ENCODE results near the gene HMGCR. TPM values are rescaled to one million over a fixed set of nuclear protein-coding genes. Genes with fewer than 3 reads are reported as not detected.

Gene HMGCR
- total RNA-seq, 1 experiment from 2014 or later = 137 TPM

DNA sequence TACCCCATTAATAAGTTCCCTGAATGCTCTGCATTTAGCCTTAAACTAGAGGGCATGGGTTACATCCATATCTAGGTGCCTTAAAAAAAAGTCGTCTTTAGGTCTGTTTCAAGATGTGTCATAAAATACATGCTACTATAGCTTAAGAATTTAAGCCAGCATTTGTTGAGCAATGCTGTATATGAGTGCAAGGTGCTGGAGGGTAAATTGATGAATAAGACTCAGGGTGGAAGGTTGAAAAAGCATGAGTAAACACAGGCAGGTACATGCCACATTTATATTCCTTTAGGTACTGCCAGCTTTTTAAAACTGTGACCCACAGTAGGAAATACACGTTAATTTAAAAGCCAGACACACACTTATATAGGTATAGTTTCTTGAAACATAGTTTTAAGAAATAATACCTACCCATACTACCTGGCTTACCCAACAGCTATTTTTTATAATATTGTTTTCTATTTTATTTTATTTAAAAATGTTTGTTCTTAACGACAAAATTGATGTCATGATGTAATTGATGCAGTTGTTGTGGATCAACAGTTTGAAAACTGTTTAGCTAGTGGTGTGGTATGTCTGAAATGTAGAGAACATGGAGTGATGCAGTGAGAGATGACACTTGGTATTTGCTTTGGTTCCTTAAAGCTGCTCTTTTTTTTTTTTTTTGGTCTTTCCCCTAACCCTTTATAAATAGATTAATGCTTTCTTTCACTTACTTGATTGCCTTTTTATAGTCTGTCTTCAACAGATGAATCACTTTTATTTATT is 3.9 kb downstream of the HMGCR start:
- ATAC-seq (no peak), DNase-seq (ENCODE audit: low spot score) (no peak)
- no peaks in the 10 kb centered on the region for H3K9me3 Mint-ChIP-seq
- no peak overlapping the region for H3K4me3 Mint-ChIP-seq
- H3K36me3 Mint-ChIP-seq = peaks cover 35% of the 10 kb centered on the region
- ChIA-PET CTCF (no interaction called here), POLR2A (interaction anchor here (0.5 kb wide), 1 partner anchor 193 kb away, joined by 3 read pairs; no protein-coding TSS in a partner anchor)
- H3K4me1 Mint-ChIP-seq = peaks cover 28% of the 10 kb centered on the region
- H3K27me3 Mint-ChIP-seq (ENCODE audit: low read depth) = no peaks in the 10 kb centered on the region
- H3K27ac Mint-ChIP-seq = peak overlapping the region; percentile 71; the same call in 1 of the 2 replicates
- TF ChIP-seq MYBL2 (CRISPR knock-in tag; IDR thresholded peaks at IDR 0.05) (no peak), ZNF263 (CRISPR knock-in tag; IDR thresholded peaks at IDR 0.05; ENCODE audit: low read depth) (no peak), NFE2L1 (CRISPR knock-in tag; IDR thresholded peaks at IDR 0.05) (no peak), NR2C2 (CRISPR knock-in tag; IDR thresholded peaks at IDR 0.05) (no peak), PRRX2 (CRISPR knock-in tag; IDR thresholded peaks at IDR 0.05) (no peak), ZNF317 (CRISPR knock-in tag; IDR thresholded peaks at IDR 0.05; ENCODE audit: borderline replicate concordance, low read depth) (no peak), CREM (CRISPR knock-in tag; IDR thresholded peaks at IDR 0.05) (no peak), TP53 (CRISPR knock-in tag; IDR thresholded peaks at IDR 0.05) (no peak), ZNF121 (CRISPR knock-in tag; IDR thresholded peaks at IDR 0.05) (no peak), NR3C1 (CRISPR knock-in tag; conservative IDR thresholded peaks at IDR 0.05; ENCODE audit: low read depth) (no peak), ZNF416 (CRISPR knock-in tag; IDR thresholded peaks at IDR 0.05) (no peak)
- TF ChIP-seq, protein P1, sequence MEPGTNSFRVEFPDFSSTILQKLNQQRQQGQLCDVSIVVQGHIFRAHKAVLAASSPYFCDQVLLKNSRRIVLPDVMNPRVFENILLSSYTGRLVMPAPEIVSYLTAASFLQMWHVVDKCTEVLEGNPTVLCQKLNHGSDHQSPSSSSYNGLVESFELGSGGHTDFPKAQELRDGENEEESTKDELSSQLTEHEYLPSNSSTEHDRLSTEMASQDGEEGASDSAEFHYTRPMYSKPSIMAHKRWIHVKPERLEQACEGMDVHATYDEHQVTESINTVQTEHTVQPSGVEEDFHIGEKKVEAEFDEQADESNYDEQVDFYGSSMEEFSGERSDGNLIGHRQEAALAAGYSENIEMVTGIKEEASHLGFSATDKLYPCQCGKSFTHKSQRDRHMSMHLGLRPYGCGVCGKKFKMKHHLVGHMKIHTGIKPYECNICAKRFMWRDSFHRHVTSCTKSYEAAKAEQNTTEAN (CRISPR knock-in tag; IDR thresholded peaks at IDR 0.05) = no peak
- TF ChIP-seq, protein P2, sequence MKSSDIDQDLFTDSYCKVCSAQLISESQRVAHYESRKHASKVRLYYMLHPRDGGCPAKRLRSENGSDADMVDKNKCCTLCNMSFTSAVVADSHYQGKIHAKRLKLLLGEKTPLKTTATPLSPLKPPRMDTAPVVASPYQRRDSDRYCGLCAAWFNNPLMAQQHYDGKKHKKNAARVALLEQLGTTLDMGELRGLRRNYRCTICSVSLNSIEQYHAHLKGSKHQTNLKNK (CRISPR knock-in tag; IDR thresholded peaks at IDR 0.05) = no peak
- TF ChIP-seq, protein P3, sequence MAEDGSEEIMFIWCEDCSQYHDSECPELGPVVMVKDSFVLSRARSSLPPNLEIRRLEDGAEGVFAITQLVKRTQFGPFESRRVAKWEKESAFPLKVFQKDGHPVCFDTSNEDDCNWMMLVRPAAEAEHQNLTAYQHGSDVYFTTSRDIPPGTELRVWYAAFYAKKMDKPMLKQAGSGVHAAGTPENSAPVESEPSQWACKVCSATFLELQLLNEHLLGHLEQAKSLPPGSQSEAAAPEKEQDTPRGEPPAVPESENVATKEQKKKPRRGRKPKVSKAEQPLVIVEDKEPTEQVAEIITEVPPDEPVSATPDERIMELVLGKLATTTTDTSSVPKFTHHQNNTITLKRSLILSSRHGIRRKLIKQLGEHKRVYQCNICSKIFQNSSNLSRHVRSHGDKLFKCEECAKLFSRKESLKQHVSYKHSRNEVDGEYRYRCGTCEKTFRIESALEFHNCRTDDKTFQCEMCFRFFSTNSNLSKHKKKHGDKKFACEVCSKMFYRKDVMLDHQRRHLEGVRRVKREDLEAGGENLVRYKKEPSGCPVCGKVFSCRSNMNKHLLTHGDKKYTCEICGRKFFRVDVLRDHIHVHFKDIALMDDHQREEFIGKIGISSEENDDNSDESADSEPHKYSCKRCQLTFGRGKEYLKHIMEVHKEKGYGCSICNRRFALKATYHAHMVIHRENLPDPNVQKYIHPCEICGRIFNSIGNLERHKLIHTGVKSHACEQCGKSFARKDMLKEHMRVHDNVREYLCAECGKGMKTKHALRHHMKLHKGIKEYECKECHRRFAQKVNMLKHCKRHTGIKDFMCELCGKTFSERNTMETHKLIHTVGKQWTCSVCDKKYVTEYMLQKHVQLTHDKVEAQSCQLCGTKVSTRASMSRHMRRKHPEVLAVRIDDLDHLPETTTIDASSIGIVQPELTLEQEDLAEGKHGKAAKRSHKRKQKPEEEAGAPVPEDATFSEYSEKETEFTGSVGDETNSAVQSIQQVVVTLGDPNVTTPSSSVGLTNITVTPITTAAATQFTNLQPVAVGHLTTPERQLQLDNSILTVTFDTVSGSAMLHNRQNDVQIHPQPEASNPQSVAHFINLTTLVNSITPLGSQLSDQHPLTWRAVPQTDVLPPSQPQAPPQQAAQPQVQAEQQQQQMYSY (CRISPR knock-in tag; IDR thresholded peaks at IDR 0.05) = no peak
- TF ChIP-seq, protein P4, sequence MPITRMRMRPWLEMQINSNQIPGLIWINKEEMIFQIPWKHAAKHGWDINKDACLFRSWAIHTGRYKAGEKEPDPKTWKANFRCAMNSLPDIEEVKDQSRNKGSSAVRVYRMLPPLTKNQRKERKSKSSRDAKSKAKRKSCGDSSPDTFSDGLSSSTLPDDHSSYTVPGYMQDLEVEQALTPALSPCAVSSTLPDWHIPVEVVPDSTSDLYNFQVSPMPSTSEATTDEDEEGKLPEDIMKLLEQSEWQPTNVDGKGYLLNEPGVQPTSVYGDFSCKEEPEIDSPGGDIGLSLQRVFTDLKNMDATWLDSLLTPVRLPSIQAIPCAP (CRISPR knock-in tag; IDR thresholded peaks at IDR 0.05) = no peak
- TF ChIP-seq, protein P5, sequence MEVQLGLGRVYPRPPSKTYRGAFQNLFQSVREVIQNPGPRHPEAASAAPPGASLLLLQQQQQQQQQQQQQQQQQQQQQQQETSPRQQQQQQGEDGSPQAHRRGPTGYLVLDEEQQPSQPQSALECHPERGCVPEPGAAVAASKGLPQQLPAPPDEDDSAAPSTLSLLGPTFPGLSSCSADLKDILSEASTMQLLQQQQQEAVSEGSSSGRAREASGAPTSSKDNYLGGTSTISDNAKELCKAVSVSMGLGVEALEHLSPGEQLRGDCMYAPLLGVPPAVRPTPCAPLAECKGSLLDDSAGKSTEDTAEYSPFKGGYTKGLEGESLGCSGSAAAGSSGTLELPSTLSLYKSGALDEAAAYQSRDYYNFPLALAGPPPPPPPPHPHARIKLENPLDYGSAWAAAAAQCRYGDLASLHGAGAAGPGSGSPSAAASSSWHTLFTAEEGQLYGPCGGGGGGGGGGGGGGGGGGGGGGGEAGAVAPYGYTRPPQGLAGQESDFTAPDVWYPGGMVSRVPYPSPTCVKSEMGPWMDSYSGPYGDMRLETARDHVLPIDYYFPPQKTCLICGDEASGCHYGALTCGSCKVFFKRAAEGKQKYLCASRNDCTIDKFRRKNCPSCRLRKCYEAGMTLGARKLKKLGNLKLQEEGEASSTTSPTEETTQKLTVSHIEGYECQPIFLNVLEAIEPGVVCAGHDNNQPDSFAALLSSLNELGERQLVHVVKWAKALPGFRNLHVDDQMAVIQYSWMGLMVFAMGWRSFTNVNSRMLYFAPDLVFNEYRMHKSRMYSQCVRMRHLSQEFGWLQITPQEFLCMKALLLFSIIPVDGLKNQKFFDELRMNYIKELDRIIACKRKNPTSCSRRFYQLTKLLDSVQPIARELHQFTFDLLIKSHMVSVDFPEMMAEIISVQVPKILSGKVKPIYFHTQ (CRISPR knock-in tag; IDR thresholded peaks at IDR 0.05) = no peak
- TF ChIP-seq, protein P6, sequence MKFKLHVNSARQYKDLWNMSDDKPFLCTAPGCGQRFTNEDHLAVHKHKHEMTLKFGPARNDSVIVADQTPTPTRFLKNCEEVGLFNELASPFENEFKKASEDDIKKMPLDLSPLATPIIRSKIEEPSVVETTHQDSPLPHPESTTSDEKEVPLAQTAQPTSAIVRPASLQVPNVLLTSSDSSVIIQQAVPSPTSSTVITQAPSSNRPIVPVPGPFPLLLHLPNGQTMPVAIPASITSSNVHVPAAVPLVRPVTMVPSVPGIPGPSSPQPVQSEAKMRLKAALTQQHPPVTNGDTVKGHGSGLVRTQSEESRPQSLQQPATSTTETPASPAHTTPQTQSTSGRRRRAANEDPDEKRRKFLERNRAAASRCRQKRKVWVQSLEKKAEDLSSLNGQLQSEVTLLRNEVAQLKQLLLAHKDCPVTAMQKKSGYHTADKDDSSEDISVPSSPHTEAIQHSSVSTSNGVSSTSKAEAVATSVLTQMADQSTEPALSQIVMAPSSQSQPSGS (CRISPR knock-in tag; IDR thresholded peaks at IDR 0.05; ENCODE audit: borderline replicate concordance, low read depth) = no peak

Data from WTC11 (cell line).